Endothelial cell of umbilical vein (primary cell): ENCODE results near the gene MTG2. TPM values are rescaled to one million over a fixed set of nuclear protein-coding genes. Genes with fewer than 3 reads are reported as not detected.

Source experiments
- BruUV-seq: library from RNA; stranded (reverse); fragments of 400-500 nt; replicated peaks from 2 replicates; lab custom pipeline; 2021; lab: Mats Ljungman, UMichigan
- CTCF ChIA-PET: fragments of 300-600, 350-600 bp; sonication (Branson Sonifier 250); formaldehyde crosslinking; loops from one replicate; lab custom pipeline; 2021; ENCODE audit warnings: antibody characterized with exemption, inconsistent platforms; lab: Charles Lee
- POLR2A ChIA-PET: fragments of 300-600, 350-600 bp; sonication (Branson Sonifier 250); formaldehyde crosslinking; loops from one replicate; lab custom pipeline; 2021; ENCODE audit warnings: antibody characterized with exemption, inconsistent platforms; lab: Charles Lee
- DNase-seq: peaks from one replicate; pipeline ENCODE4 v3.0.0-alpha.2; 2011; ENCODE audit warnings: low read depth, low spot score
- FAIRE-seq: peaks from 2 replicates; lab custom pipeline; 2011; peaks lifted over from hg19 to GRCh38; lab: Jason Lieb, UNC
- H2AFZ ChIP-seq: 2 replicates; pipeline ENCODE4 v1.6.0; 2012; ENCODE audit warnings: low read depth, low read length, control low read depth, inconsistent platforms
- H3K27ac ChIP-seq: 2 replicates; pipeline ENCODE4 v1.5.1; 2011; ENCODE audit warnings: low read depth, mild to moderate bottlenecking, control low read depth, low read length, moderate library complexity; ENCODE audit not compliant: insufficient read depth
- H3K27me3 ChIP-seq, 2 experiments: 2 replicates each; pipeline versions ENCODE4 v1.6.0 to v1.6.1; 2011; ENCODE audit warnings: low read length in 2 of 2, mixed read lengths in 1 of 2; ENCODE audit not compliant: control insufficient read depth in 2 of 2, insufficient read depth in 2 of 2
- H3K36me3 ChIP-seq, 2 experiments: 2 replicates in 1 of 2; 3 replicates in 1 of 2; pipeline ENCODE4 v1.5.1; 2011; ENCODE audit warnings: low read length in 2 of 2, mild to moderate bottlenecking in 1 of 2, moderate library complexity in 1 of 2; ENCODE audit not compliant: control insufficient read depth in 2 of 2, insufficient read depth in 2 of 2; ENCODE audit errors: extremely low read depth in 1 of 2
- H3K4me1 ChIP-seq: 3 replicates; pipeline ENCODE4 v1.5.1; 2011; ENCODE audit warnings: mild to moderate bottlenecking, low read length; ENCODE audit not compliant: control insufficient read depth, insufficient read depth; ENCODE audit errors: extremely low read depth
- H3K4me2 ChIP-seq: 2 replicates; pipeline ENCODE4 v1.6.1; 2011; ENCODE audit warnings: low read length, control low read depth, mixed read lengths; ENCODE audit not compliant: insufficient read depth
- H3K4me3 ChIP-seq, 3 experiments: fragments of 200-600 bp in 1 of 3; sonication (generic), shearing (Covaris generic) in 1 of 3; replicated peaks in 1 of 3; 2 replicates each; pipeline ENCODE4 v1.5.1; 2011 to 2016; ENCODE audit warnings: control low read depth in 3 of 3, low read length in 3 of 3, mild to moderate bottlenecking in 2 of 3, inconsistent platforms in 1 of 3, low read depth in 1 of 3, moderate library complexity in 1 of 3; ENCODE audit not compliant: insufficient read depth in 1 of 3
- H3K79me2 ChIP-seq: 2 replicates; pipeline ENCODE4 v1.6.0; 2012; ENCODE audit warnings: low read length, inconsistent platforms; ENCODE audit not compliant: control insufficient read depth, insufficient read depth
- H3K9ac ChIP-seq: replicated peaks from 2 replicates; pipeline ENCODE3; 2011; ENCODE audit warnings: low read length, control low read depth; ENCODE audit not compliant: insufficient read depth; ENCODE audit errors: extremely low read depth
- H3K9me1 ChIP-seq: replicated peaks from 3 replicates; pipeline ENCODE4 v1.6.0; 2011; ENCODE audit warnings: mild to moderate bottlenecking, low read length; ENCODE audit not compliant: control insufficient read depth, insufficient read depth; ENCODE audit errors: extremely low read depth
- H3K9me3 ChIP-seq: replicated peaks from 2 replicates; pipeline ENCODE4 v1.5.1; 2012; ENCODE audit warnings: low read length, inconsistent platforms; ENCODE audit not compliant: control insufficient read depth, insufficient read depth
- H4K20me1 ChIP-seq: replicated peaks from 2 replicates; pipeline ENCODE3; 2011; ENCODE audit warnings: mild to moderate bottlenecking, low read length; ENCODE audit not compliant: control insufficient read depth, insufficient read depth; ENCODE audit errors: extremely low read depth
- EZH2 ChIP-seq: IDR thresholded peaks from 2 replicates; pipeline ENCODE4 v1.6.1; 2012; ENCODE audit warnings: borderline replicate concordance, low read depth, mild to moderate bottlenecking, moderate library complexity, low read length, inconsistent platforms; ENCODE audit not compliant: severe bottlenecking
- FOS ChIP-seq: IDR thresholded peaks from 2 replicates; pipeline ENCODE4 v1.6.1; 2011; ENCODE audit warnings: mild to moderate bottlenecking, low read length, moderate library complexity, borderline replicate concordance; ENCODE audit not compliant: insufficient read depth
- GATA2 ChIP-seq: IDR thresholded peaks from 2 replicates; pipeline ENCODE4 v1.7.0; 2011; ENCODE audit warnings: low read depth, mild to moderate bottlenecking, moderate library complexity, mixed read lengths, low read length; ENCODE audit not compliant: insufficient read length, insufficient read depth
- JUN ChIP-seq: IDR thresholded peaks from 2 replicates; pipeline ENCODE4 v1.6.1; 2011; ENCODE audit warnings: borderline replicate concordance, low read depth; ENCODE audit not compliant: insufficient read length, insufficient read depth
- MYC ChIP-seq: IDR thresholded peaks from one replicate; pipeline ENCODE4 v1.6.1; 2011; ENCODE audit warnings: mild to moderate bottlenecking, low read depth, low read length
- POLR2A ChIP-seq: IDR thresholded peaks from 2 replicates; pipeline ENCODE4 v1.6.1; 2012; ENCODE audit warnings: low read depth, mild to moderate bottlenecking, control low read depth, low read length
- POLR2AphosphoS5 ChIP-seq: IDR thresholded peaks from 2 replicates; pipeline ENCODE4 v1.6.1; 2012; ENCODE audit warnings: low read depth, mild to moderate bottlenecking, control low read depth, low read length, moderate library complexity; ENCODE audit not compliant: insufficient read depth
- dilution Hi-C: fragments of 300-500 bp; cut with MboI; formaldehyde crosslinking; loops from one replicate; pipeline ENCODE4 v1.15.0; 2019; ENCODE audit warnings: low sequenced_read_pairs; ENCODE audit not compliant: extremely low pct_ligation_motif_present
- intact Hi-C: fragments of 100-400 bp; cut with micrococcal nuclease; formaldehyde crosslinking; loops from one replicate; pipeline ENCODE4 v1.10.0; 2022
- polyA plus RNA-seq, 4 experiments: library from polyadenylated mRNA; depleted of rRNA in 3 of 4; stranded (reverse) in 3 of 4; unstranded in 1 of 4; fragments of >200 nt; gene quantifications; 2 replicates each; pipeline versions ENCODE4 v1.2.1 to v1.2.3, GENCODE V29; 2011 to 2012; ENCODE audit warnings: missing spikeins in 1 of 4
- total RNA-seq: library from RNA; stranded (reverse); gene quantifications from 2 replicates; pipeline ENCODE4 v1.2.3, GENCODE V29; 2021
- TF ChIP-seq, protein P1 (sequence below): IDR thresholded peaks from 2 replicates; pipeline ENCODE4 v1.6.1; 2011; ENCODE audit not compliant: insufficient read depth, insufficient read length
- TF ChIP-seq, protein P2 (sequence below), 2 donors: IDR thresholded peaks; 1 replicate in 1 of 2; 2 replicates in 1 of 2; pipeline ENCODE4 v1.5.1; 2011; ENCODE audit warnings: low read length in 2 of 2, mild to moderate bottlenecking in 2 of 2, moderate library complexity in 2 of 2, control low read depth in 1 of 2, inconsistent platforms in 1 of 2, low read depth in 1 of 2; ENCODE audit not compliant: insufficient read depth in 1 of 2; ENCODE audit errors: extremely low read depth in 1 of 2

MTG2 gene
- total and polyA plus RNA-seq, 2 donors (not counting 3 experiments of a cell fraction or from before 2014, with no cell fraction given): 19.9 to 31.6 TPM

DNA sequence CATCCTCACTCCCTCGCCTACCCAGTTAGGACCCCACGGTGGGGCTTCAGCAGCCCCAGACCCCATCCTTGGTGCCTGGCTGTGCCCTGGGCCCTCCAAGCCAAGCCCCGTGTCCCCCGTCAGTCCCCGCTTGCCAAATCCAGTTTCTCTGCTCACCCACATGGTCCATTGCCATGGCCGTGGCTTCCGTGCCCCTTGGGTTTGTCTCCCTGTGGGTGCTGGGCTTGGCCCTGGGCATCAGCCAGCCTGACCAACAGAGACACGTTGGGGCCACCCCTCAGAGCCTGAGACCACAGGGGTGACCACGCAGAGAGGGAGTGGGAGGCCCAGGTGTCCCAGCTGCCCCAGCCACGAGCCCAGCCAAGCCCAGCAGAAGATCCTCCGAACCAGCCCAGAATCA, 31.6 kb upstream of the MTG2 start:
- no peaks in the 10 kb centered on the region for H3K27me3 ChIP-seq
- no TSS peak for BruUV-seq
- H3K36me3 ChIP-seq: peaks cover 0 to 8% of the 10 kb centered on the region in 2 experiments
- ChIA-PET POLR2A (no interaction called here), CTCF (interaction anchor here (0.6 kb wide), 1 partner anchor 13 kb away, joined by 4 read pairs; no protein-coding TSS in a partner anchor)
- TF ChIP-seq, protein P1, sequence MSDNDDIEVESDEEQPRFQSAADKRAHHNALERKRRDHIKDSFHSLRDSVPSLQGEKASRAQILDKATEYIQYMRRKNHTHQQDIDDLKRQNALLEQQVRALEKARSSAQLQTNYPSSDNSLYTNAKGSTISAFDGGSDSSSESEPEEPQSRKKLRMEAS: no peak
- TF ChIP-seq POLR2AphosphoS5 (no peak), JUN (no peak), POLR2A (no peak), FOS (no peak), MYC (no peak), GATA2 (no peak), EZH2 (no peak)
- TF ChIP-seq, protein P2, sequence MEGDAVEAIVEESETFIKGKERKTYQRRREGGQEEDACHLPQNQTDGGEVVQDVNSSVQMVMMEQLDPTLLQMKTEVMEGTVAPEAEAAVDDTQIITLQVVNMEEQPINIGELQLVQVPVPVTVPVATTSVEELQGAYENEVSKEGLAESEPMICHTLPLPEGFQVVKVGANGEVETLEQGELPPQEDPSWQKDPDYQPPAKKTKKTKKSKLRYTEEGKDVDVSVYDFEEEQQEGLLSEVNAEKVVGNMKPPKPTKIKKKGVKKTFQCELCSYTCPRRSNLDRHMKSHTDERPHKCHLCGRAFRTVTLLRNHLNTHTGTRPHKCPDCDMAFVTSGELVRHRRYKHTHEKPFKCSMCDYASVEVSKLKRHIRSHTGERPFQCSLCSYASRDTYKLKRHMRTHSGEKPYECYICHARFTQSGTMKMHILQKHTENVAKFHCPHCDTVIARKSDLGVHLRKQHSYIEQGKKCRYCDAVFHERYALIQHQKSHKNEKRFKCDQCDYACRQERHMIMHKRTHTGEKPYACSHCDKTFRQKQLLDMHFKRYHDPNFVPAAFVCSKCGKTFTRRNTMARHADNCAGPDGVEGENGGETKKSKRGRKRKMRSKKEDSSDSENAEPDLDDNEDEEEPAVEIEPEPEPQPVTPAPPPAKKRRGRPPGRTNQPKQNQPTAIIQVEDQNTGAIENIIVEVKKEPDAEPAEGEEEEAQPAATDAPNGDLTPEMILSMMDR (IDR thresholded peaks at IDR 0.05; ENCODE audit: extremely low read depth in 1 of 2, insufficient read depth in 1 of 2, low read depth in 1 of 2, low read length in 2 of 2): no peak
- no peak overlapping the region for H3K27ac ChIP-seq
- dilution Hi-C loops (no loop called here), intact Hi-C loops (no loop called here)
- H4K20me1 ChIP-seq: no peaks in the 10 kb centered on the region
- H3K4me2 ChIP-seq: no peak overlapping the region
- DNase-seq: no peak
- H3K4me1 ChIP-seq: no peaks in the 10 kb centered on the region
- no peaks in the 10 kb centered on the region for H3K9me1 ChIP-seq
- no peak for FAIRE-seq
- H3K9me3 ChIP-seq: no peaks in the 10 kb centered on the region
- no peak overlapping the region for H3K9ac ChIP-seq
- H3K4me3 ChIP-seq: no peak overlapping the region
- no peak overlapping the region for H2AFZ ChIP-seq
- H3K79me2 ChIP-seq: peaks cover 83% of the 10 kb centered on the region
